Stimulated activated CD8-positive, alpha-beta memory T cell treated with anti-CD3 and anti-CD28 coated beads, Interleukin-2, amount 100 ng/mL, for 48 hours (primary cell): ENCODE measurements around the gene POP4.

Source experiments
- DNase-seq, 2 donors: peaks; one replicate each; pipeline ENCODE4 v3.0.0-alpha.2; 2020; ENCODE audit warnings: low read depth in 2 of 2

The POP4 gene

GRCh38 chr19:29662278-29662603 lies 56.2 kb downstream of the POP4 start:
- no peak for DNase-seq

- DNase-seq, result peak in 1 of 2 donors; percentile 40
Observed at GRCh38 chr19:29662604-29663404, 56.7 kb downstream of the POP4 start.

GRCh38 chr19:29663861-29664752 lies 58.0 kb downstream of the POP4 start:
- DNase-seq, result no peak

- DNase-seq, result no peak
Observed at GRCh38 chr19:29664753-29665214, 58.7 kb downstream of the POP4 start.

GRCh38 chr19:29665215-29665825 lies 59.2 kb downstream of the POP4 start, which contains the start of gene PLEKHF1:
Gene PLEKHF1, plus strand, starts transcription at chr19:29665461. Its CDS starts 8,379 bp downstream, at chr19:29673840.
- peak; percentile 82 to 88 for DNase-seq

- DNase-seq, result no peak
Observed at GRCh38 chr19:29665826-29666577, 59.9 kb downstream of the POP4 start.
